Ramos (cell line): ENCODE measurements around the gene GPRC6A.
"Not testable (repeated sequence)": the region's sequence is repeated elsewhere in the genome, so short reads cannot be mapped to it uniquely, and the experiment has no call there.

Experiments used
- in situ Hi-C: fragments of 300-500 bp; cut with MboI; formaldehyde crosslinking; loops from one replicate; pipeline ENCODE4 v1.14.3; 2022; ENCODE audit warnings: low sequenced_read_pairs; ENCODE audit not compliant: unreplicated experiment

GPRC6A gene

GRCh38 chr6:116828983-116829382 is at the start of gene GPRC6A:
Gene GPRC6A (minus strand): TSS chr6:116829083. CDS start chr6:116829013, 70 bp downstream.
- in situ Hi-C loops, result no loop called here

GRCh38 chr6:116877743-116878142 is 48.9 kb upstream of the GPRC6A start:
- in situ Hi-C loops, result no loop called here

GRCh38 chr6:116876635-116877611 is 48.0 kb upstream of the GPRC6A start, which contains the start of gene RFX6:
Gene RFX6 (plus strand): TSS chr6:116877242. CDS start chr6:116877276, 34 bp downstream.
- in situ Hi-C loops, result no loop called here

- in situ Hi-C loops, result no loop called here
These were observed 47.2 kb upstream of the GPRC6A start for GRCh38 chr6:116876107-116876506.

- in situ Hi-C loops, result no loop called here
These were observed 43.9 kb upstream of the GPRC6A start for GRCh38 chr6:116872771-116873170.

GRCh38 chr6:116866281-116866871 is 37.5 kb upstream of the GPRC6A start:
- in situ Hi-C loops, result no loop called here

- in situ Hi-C loops, result no loop called here
These were observed 30.4 kb upstream of the GPRC6A start for GRCh38 chr6:116859264-116859663.

GRCh38 chr6:116858060-116858459 is 29.2 kb upstream of the GPRC6A start:
- in situ Hi-C loops, result no loop called here

GRCh38 chr6:116847227-116847626 is 18.3 kb upstream of the GPRC6A start:
- in situ Hi-C loops, result no loop called here

- in situ Hi-C loops, result no loop called here
These were observed 13.6 kb upstream of the GPRC6A start for GRCh38 chr6:116842459-116842858.

GRCh38 chr6:116840091-116840490 is 11.2 kb upstream of the GPRC6A start:
- in situ Hi-C loops, result no loop called here

- in situ Hi-C loops, result no loop called here
These were observed 7.9 kb upstream of the GPRC6A start for GRCh38 chr6:116836606-116837342.

- in situ Hi-C loops, result not testable (repeated sequence)
These were observed 5.6 kb upstream of the GPRC6A start for GRCh38 chr6:116834526-116834925.

GRCh38 chr6:116827561-116828240 is 1.2 kb downstream of the GPRC6A start:
- in situ Hi-C loops, result no loop called here

GRCh38 chr6:116816336-116816735 is 12.5 kb downstream of the GPRC6A start:
- in situ Hi-C loops, result not testable (repeated sequence)

- in situ Hi-C loops, result no loop called here
These were observed 16.7 kb downstream of the GPRC6A start for GRCh38 chr6:116812051-116812650.

- in situ Hi-C loops, result no loop called here
These were observed 26.9 kb downstream of the GPRC6A start for GRCh38 chr6:116801971-116802370.

- in situ Hi-C loops, result no loop called here
These were observed 28.9 kb downstream of the GPRC6A start for GRCh38 chr6:116799945-116800344.

- in situ Hi-C loops, result no loop called here
These were observed 31.3 kb downstream of the GPRC6A start for GRCh38 chr6:116797585-116797984.

- in situ Hi-C loops, result no loop called here
These were observed 35.7 kb downstream of the GPRC6A start for GRCh38 chr6:116793224-116793623.
